Urinary bladder (tissue), 4 donors: Measurements from ENCODE around the gene CNGB1. TPM values are rescaled to one million over a fixed set of nuclear protein-coding genes. Genes with fewer than 3 reads are reported as not detected.
"Not testable (repeated sequence)": the region's sequence is repeated elsewhere in the genome, so short reads cannot be mapped to it uniquely, and the experiment has no call there.

Experiments
- DNase-seq: peaks from one replicate; pipeline ENCODE4 v3.0.0-alpha.2; 2015; ENCODE audit errors: extremely low spot score
- H3K27ac ChIP-seq: one replicate; pipeline ENCODE4 v1.5.1; 2013; ENCODE audit warnings: low read depth, mild to moderate bottlenecking, moderate library complexity
- H3K36me3 ChIP-seq: one replicate; pipeline ENCODE4 v1.6.1; 2013; ENCODE audit warnings: mild to moderate bottlenecking, moderate library complexity; ENCODE audit not compliant: insufficient read depth
- H3K4me1 ChIP-seq: one replicate; pipeline ENCODE4 v1.6.1; 2013; ENCODE audit warnings: mild to moderate bottlenecking, moderate library complexity; ENCODE audit not compliant: insufficient read depth
- H3K4me3 ChIP-seq: one replicate; pipeline ENCODE4 v1.5.1; 2013; ENCODE audit warnings: low read depth, low read length
- WGBS: extraction: QIAGEN DNeasy Blood & Tissue Kit; methylation state at CpG from one replicate; pipeline ENCODE4 v1.1.7; 2013; 5-methylcytosine and 5-hydroxymethylcytosine counted together
- polyA plus RNA-seq: library from polyadenylated mRNA; stranded (reverse); fragments of 200-250 nt; gene quantifications from one replicate; pipeline ENCODE4 v1.2.3, GENCODE V29; 2013
- total RNA-seq: library from RNA; depleted of rRNA; stranded (reverse); fragments of >200 nt; gene quantifications from one replicate; pipeline ENCODE4 v1.2.3, GENCODE V29; 2014
- donor health status: healthy with polysubstance abuse.
- donor health status: healthy.

Gene CNGB1
- total and polyA plus RNA-seq, 2 donors, result 0.16 TPM; not detected in 1

DNA sequence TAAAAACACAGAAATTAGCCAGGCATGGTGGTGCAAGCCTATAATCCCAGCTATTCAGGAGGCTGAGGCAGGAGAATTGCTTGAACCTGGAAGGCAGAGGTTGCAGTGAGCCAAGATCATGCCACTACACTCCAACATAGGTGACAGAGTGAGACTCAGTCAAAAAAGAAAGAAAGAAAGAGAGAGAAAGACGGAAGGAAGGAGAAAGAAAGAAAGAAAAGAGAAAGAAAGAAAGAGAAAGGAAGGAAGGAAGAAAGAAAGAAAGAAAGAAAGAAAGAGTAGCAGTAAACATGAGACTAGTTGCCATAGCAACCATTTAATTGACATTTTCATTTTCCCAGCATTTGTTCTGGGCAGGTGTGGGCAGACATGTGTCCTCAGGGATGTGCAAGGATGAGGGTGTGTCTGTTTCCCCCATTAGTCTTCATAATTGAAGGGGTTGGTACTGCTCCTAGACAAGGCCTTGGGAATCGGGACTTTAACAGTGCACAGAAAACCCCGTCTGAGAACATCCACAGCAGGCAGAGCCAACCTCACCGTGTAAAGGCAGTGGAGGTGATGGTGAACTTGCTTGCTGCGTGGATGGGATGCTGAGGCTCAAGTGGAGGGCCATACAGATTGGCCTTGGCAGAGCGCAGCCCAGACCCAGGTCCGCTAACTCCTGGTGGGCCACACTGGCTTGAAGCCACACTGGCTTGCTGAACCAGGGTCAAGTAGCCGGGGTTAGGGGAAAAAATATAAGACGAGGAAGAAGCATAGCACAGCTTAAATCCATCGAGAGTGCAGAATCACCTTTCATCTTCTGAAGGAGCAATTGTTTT is 133.4 kb downstream of the CNGB1 start:
- Histone ChIP-seq H3K36me3 (no peaks in the 10 kb centered on the region), H3K4me1 (no peaks in the 10 kb centered on the region), H3K4me3 (no peak overlapping the region), H3K27ac (no peak overlapping the region)
- 84% methylated on average over 10 of the region's 10 CpGs for WGBS
- no peak for DNase-seq

DNA sequence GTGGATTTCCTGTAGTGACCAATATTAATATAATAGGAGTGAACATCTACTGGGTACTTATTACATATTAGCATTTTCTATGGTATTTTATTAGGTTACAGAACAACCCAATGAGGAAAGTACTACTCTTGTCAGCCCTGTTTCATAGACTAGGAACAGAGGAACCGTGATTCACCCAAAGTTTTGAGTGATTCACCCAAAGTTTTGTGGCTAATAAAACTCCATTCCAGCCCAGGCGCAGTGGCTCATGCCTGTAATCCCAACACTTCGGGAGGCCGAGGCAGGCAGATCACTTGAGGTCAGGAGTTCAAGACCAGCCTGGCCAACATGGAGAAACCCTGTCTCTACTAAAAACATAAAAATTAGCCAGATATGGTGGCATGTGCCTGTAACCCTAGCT is 135.5 kb downstream of the CNGB1 start:
- 89% methylated on average over 4 of the region's 4 CpGs for WGBS
- H3K27ac ChIP-seq, H3K4me1 ChIP-seq, H3K36me3 ChIP-seq, H3K4me3 ChIP-seq, DNase-seq: not testable (repeated sequence)

DNA sequence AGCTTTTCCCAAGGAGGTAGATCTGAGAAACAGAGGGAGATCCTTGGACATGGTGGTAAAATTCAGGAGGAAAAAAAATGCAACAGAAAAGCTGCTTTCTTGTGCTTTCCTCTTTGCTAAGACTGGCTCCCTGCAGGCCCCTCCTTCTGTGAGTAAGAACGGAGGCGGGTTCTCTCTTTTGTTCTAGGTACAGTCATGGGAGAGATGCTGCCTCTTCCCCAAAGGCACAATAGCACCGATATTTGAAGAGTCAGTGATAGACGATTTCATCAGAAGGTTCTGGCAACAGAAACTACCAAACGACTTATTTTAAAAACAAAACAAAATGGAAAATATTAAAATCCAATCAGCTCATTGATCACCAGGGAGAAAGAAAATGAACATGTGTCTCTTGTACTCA is 136.0 kb downstream of the CNGB1 start:
- H3K36me3 ChIP-seq, result no peaks in the 10 kb centered on the region
- 71% methylated on average over 5 of the region's 5 CpGs for WGBS
- DNase-seq, result no peak
- no peak overlapping the region for H3K4me3 ChIP-seq
- no peak overlapping the region for H3K27ac ChIP-seq
- H3K4me1 ChIP-seq, result no peaks in the 10 kb centered on the region

Other genes starting within 250 kb of the CNGB1 start
- 11.9 TPM for gene KATNB1, start 235.4 kb downstream of the CNGB1 start, total RNA-seq
- 15.0 TPM for gene KATNB1, start 235.4 kb downstream of the CNGB1 start, polyA plus RNA-seq
- 22.7 TPM for gene KIFC3, start 168.6 kb downstream of the CNGB1 start, total RNA-seq
- gene KIFC3, start 168.6 kb downstream of the CNGB1 start, polyA plus RNA-seq, result 23.7 TPM
- 3.8 TPM for gene ZNF319, start 29.5 kb upstream of the CNGB1 start, total RNA-seq
- 11.4 TPM for gene ZNF319, start 29.5 kb upstream of the CNGB1 start, polyA plus RNA-seq
- gene USB1, start 30.3 kb upstream of the CNGB1 start, total RNA-seq, result 7.6 TPM
- 55.3 TPM for gene USB1, start 30.3 kb upstream of the CNGB1 start, polyA plus RNA-seq
- gene MMP15, start 54.6 kb upstream of the CNGB1 start, total RNA-seq, result 10.6 TPM
- gene MMP15, start 54.6 kb upstream of the CNGB1 start, polyA plus RNA-seq, result 11.1 TPM
- 51.2 TPM for gene CFAP20, start 158.3 kb upstream of the CNGB1 start, total RNA-seq
- gene CFAP20, start 158.3 kb upstream of the CNGB1 start, polyA plus RNA-seq, result 39.8 TPM
- 35.8 TPM for gene CSNK2A2, start 227.0 kb upstream of the CNGB1 start, total RNA-seq
- 35.4 TPM for gene CSNK2A2, start 227.0 kb upstream of the CNGB1 start, polyA plus RNA-seq